SH-SY5Y (cell line): Measurements from ENCODE around the gene DCBLD1.

Source experiments
- GATA2 ChIP-seq: IDR thresholded peaks from 2 replicates; pipeline ENCODE4 v1.6.1; 2011; ENCODE audit warnings: mild to moderate bottlenecking, low read depth, low read length
- GATA3 ChIP-seq: IDR thresholded peaks from 2 replicates; pipeline ENCODE4 v1.6.1; 2011; ENCODE audit warnings: low read depth, mild to moderate bottlenecking, low read length, moderate library complexity

DNA sequence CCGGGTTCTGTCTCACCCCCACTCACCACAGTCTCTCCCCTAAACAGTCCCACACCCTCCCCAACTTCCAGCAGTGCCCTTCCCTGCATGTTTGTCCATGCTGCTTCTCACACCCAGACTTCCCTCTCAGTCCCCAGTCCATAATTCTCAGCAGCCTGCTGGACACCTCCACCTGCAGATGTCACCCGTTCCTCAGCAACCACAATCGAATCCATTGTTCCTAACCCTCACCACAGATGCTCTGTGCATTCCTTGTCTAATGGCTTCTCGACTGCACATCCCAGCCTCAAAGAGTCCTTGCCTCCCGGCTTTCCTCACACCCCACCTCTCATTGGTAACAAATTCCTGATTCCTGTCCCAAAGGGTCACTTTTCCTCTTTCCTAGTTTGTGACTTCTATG is 64.2 kb downstream of the DCBLD1 start:
- no peak for TF ChIP-seq GATA2
- no peak for TF ChIP-seq GATA3
